ENCODE measurements around the gene ABCB4.

DNA sequence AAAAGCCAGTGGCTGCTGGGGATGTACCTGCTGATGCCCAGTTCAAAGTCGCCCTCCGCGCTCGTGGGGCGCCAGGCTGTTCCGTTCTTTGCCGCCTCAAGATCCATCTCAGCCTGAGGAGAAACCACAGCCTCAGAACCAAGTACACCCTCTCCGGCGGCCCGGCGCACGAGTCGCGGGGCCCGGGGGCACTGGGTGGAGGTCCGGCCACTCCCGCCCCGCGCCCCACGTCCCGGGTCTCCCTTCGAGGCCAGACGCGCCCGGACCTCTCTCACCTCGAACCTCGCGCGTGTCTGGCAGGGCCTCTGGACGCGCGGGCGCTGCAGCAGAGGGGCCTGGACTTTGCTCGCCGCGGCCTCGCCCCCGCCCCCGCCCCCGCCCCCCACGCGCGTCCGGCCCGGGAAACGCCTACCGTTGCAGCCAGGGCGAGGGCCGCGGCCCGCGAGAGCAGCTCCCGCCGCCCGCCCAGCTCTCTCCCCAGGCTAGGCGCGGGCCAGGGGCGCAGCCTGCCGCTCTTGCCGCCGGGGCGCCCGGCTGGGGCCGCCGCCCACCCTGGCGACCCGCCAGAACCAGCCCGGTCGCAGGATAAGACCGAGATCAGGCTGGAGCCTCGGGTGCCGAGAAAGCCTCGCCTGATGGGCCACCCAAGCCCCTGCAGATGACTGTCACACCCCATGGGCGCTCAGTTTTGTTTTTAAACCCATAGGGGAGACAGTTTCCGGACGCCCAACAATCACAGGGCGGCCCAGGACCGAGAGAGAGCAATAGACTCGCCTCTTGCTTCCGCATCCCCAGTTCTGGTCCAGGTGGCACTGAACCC, at the start of gene ABCB4:
- TF ChIP-seq POLR2A (IDR thresholded peaks at IDR 0.05; ENCODE audit: low read length) (no peak), GATA1 (IDR thresholded peaks at IDR 0.05; ENCODE audit: low read depth, low read length) (no peak)
